ENCODE results near the gene GNAL.

Gene GNAL

GRCh38 chr18:11866764-11867163 is 177.7 kb downstream of the GNAL start:
- no peak overlapping the region for H3K4me3 ChIP-seq (ENCODE audit: low read depth, low read length)
- TF ChIP-seq CTCF (IDR thresholded peaks at IDR 0.05; ENCODE audit: control insufficient read depth, extremely low read depth, insufficient read depth) = no peak
- DNase-seq (ENCODE audit: low read depth) = no peak

- no peak overlapping the region for H3K4me3 ChIP-seq (ENCODE audit: low read depth, low read length)
- DNase-seq (ENCODE audit: low read depth) = no peak
- no peak for TF ChIP-seq CTCF (IDR thresholded peaks at IDR 0.05; ENCODE audit: control insufficient read depth, extremely low read depth, insufficient read depth)
Measured at GRCh38 chr18:11868230-11868629, 179.2 kb downstream of the GNAL start.

DNA sequence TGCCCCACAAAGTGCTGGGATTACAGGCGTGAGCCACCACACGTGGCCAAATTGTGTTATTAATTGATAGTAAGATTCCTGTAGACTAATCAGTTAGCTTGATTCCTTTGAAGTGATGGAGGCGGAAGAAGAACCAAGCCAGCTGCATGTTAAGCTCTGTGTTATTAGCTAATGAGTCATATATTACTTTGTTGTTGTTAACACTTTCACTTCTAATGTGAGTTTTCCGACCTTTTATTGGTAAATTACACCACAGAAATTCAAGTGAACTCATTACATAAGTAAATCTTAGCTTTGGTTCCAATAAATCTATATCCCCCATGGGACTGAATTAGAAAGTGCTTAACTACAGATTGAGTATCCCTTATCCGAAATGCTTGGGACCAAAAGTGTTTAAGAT is 182.4 kb downstream of the GNAL start:
- no peak for DNase-seq (ENCODE audit: low read depth)
- H3K4me3 ChIP-seq (ENCODE audit: low read depth, low read length) = no peak overlapping the region
- TF ChIP-seq CTCF (IDR thresholded peaks at IDR 0.05; ENCODE audit: control insufficient read depth, extremely low read depth, insufficient read depth) = no peak

GRCh38 chr18:11872479-11873136 is 183.5 kb downstream of the GNAL start:
- TF ChIP-seq CTCF (IDR thresholded peaks at IDR 0.05; ENCODE audit: control insufficient read depth, extremely low read depth, insufficient read depth) = peak; percentile 86
- DNase-seq (ENCODE audit: low read depth) = peak; percentile 33
- H3K4me3 ChIP-seq (ENCODE audit: low read depth, low read length) = no peak overlapping the region

DNA sequence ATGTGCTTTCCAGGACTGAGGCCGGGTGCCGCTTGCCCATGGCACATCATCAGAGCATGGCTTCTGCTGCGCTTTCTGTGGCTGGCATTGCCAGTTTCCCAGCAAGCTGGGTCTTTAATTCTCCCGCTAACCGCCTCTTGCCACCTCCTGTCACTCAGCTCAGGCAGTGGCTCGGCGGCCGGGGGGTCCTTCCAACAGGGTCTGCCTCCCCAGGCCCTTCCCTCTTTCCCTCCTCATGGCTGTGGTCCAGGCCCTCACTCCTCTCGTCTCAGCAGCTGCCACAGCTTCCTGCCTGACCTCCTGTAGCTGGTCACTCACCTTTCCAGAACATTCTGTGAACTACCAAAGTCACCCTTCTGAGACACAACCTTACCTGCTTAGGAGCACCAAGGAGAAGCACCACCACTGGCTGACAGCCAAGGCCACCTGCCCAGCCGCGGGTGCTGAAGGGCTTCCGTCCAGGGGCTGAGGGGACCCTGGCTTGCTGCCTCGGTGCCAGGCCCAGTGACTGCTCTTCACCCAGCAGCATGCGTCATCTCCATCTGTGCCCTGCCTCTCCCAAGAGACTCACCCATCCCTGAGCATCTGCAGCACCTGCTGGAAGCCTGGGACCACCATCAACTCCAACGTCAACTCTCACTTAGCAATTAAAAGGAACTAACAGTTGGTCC is 184.7 kb downstream of the GNAL start:
- no peak for TF ChIP-seq CTCF (IDR thresholded peaks at IDR 0.05; ENCODE audit: control insufficient read depth, extremely low read depth, insufficient read depth)
- no peak for DNase-seq (ENCODE audit: low read depth)
- H3K4me3 ChIP-seq (ENCODE audit: low read depth, low read length) = no peak overlapping the region

GRCh38 chr18:11874676-11875075 is 185.6 kb downstream of the GNAL start:
- no peak for TF ChIP-seq CTCF (IDR thresholded peaks at IDR 0.05; ENCODE audit: control insufficient read depth, extremely low read depth, insufficient read depth)
- no peak for DNase-seq (ENCODE audit: low read depth)
- no peak overlapping the region for H3K4me3 ChIP-seq (ENCODE audit: low read depth, low read length)
